ENCODE data around the gene SMG9.

SMG9 gene

DNA sequence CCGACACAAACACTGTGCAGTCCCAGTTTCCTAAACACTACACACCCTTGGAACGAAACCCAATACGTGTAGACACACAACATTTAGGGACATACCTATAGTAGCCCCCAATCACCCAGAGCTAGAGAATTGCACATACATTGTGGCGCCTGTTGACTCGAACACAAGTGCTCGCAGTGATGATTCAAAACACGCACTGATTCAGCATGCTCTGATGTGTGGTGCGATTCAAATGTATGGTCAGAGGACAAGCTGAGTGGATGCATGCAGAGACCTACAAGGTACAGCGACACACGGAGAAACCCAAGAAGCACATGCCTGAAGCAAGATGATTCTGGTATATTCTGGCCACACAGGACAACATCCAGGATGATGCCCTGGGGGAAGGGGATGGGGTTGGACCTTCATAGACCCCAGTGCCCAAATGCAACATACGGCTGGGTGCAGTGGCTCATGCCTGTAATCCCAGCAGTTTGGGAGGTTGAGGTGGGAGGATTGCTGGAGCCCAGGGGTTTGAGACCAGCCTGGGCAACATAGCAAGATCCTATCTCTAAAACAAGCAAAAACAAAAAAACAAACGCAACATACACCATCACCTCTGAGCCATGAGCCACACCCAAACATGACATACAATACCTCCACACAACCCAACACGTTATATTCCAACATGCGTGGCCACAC lies 27.0 kb upstream of the SMG9 start:
- no peaks in the 10 kb centered on the region for H4K20me1 ChIP-seq (ENCODE audit: control insufficient read depth, insufficient read depth, low read depth, low read length)
- H3K36me3 ChIP-seq (ENCODE audit: control insufficient read depth, low read length) = peaks cover 10% of the 10 kb centered on the region
- H3K4me3 ChIP-seq (ENCODE audit: low read length) = peak overlapping the region; percentile 94
- TF ChIP-seq EZH2phosphoT487 (IDR thresholded peaks at IDR 0.05; ENCODE audit: borderline replicate concordance, low read length) = no peak
- no peak for TF ChIP-seq CTCF (IDR thresholded peaks at IDR 0.05; ENCODE audit: low read depth, low read length, poor library complexity, severe bottlenecking)
- no peaks in the 10 kb centered on the region for H3K27me3 ChIP-seq (ENCODE audit: control insufficient read depth, low read length)
- peaks cover 35% of the 10 kb centered on the region for H3F3A ChIP-seq (ENCODE audit: control insufficient read depth, insufficient read depth)
- no peaks in the 10 kb centered on the region for H3K9me3 ChIP-seq (ENCODE audit: control insufficient read depth, insufficient read depth, low read length)
- peak overlapping the region; percentile 90 for H3K4me2 ChIP-seq (ENCODE audit: low read length)
- peak overlapping the region; percentile 95 for H3K27ac ChIP-seq (ENCODE audit: low read depth, low read length)
- H3K79me2 ChIP-seq (ENCODE audit: control insufficient read depth, low read length) = peaks cover 43% of the 10 kb centered on the region
- no peaks in the 10 kb centered on the region for H3K9me2 ChIP-seq (replicated peaks; ENCODE audit: control insufficient read depth, low read length)
- peaks cover 79% of the 10 kb centered on the region for H3K4me1 ChIP-seq (ENCODE audit: control insufficient read depth, low read length)

DNA sequence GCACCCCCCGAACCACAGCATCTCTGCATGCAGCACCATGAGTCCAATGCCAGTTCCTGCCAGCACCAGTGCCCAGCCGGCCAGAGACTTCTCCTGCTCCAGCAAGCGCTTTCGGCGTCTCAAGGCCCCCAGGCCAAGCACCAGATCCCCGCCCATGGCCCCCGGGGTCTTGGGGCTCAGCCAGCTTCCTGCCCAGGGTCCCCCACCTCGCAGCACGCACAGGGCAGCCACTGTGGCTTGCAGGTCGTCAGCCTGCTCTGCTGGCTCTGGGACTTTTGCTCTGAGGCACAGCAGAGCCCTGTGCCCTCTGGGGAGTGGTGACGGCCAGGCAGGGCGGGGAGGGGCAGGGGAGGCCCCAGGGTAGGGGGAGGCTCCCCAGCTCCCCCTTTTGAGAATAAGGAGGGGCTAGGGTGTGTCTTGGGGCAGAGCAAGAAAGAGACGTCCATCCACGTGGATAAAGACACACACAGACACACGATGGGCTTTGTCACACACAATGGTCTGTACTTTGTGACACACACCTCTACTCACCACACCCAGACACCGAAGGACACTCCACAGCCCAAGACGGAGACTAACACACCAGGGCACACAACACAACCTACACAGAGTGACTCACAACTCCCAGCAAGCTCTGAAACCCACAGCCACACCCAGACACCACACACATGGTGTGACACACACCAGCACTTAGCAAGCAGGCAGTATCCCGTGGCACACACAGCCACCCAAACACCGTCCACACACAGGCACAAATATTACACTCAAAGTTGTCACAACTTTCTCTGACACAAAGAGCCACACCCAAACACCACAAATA lies 26.2 kb upstream of the SMG9 start, which contains the start of gene KCNN4:
Gene KCNN4, minus strand, starts transcription at position 268 of the 820 bp plus-strand sequence. Its CDS starts 112 bp downstream, at position 156.
- H4K20me1 ChIP-seq (ENCODE audit: control insufficient read depth, insufficient read depth, low read depth, low read length) = no peaks in the 10 kb centered on the region
- H3K36me3 ChIP-seq (ENCODE audit: control insufficient read depth, low read length) = peaks cover 17% of the 10 kb centered on the region
- peak within 1 kb of the TSS; percentile 95 for H3K27ac ChIP-seq (ENCODE audit: low read depth, low read length)
- no peaks in the 10 kb centered on the region for H3K9me3 ChIP-seq (ENCODE audit: control insufficient read depth, insufficient read depth, low read length)
- TF ChIP-seq CTCF (IDR thresholded peaks at IDR 0.05; ENCODE audit: low read depth, low read length, poor library complexity, severe bottlenecking) (no peak), EZH2phosphoT487 (IDR thresholded peaks at IDR 0.05; ENCODE audit: borderline replicate concordance, low read length) (no peak)
- H3F3A ChIP-seq (ENCODE audit: control insufficient read depth, insufficient read depth) = peaks cover 35% of the 10 kb centered on the region
- H3K4me2 ChIP-seq (ENCODE audit: low read length) = peak within 1 kb of the TSS; percentile 90
- H3K9me2 ChIP-seq (replicated peaks; ENCODE audit: control insufficient read depth, low read length) = no peaks in the 10 kb centered on the region
- H3K27me3 ChIP-seq (ENCODE audit: control insufficient read depth, low read length) = no peaks in the 10 kb centered on the region
- peaks cover 88% of the 10 kb centered on the region for H3K4me1 ChIP-seq (ENCODE audit: control insufficient read depth, low read length)
- peak within 1 kb of the TSS; percentile 94 for H3K4me3 ChIP-seq (ENCODE audit: low read length)
- H3K79me2 ChIP-seq (ENCODE audit: control insufficient read depth, low read length) = peaks cover 52% of the 10 kb centered on the region

- H3K9me2 ChIP-seq (replicated peaks; ENCODE audit: control insufficient read depth, low read length) = no peaks in the 10 kb centered on the region
Measured at GRCh38 chr19:43779820-43780219, 25.1 kb upstream of the SMG9 start.

More at GRCh38 chr19:43779820-43780219, 25.1 kb upstream of the SMG9 start:
- Histone ChIP-seq H3K27me3 (ENCODE audit: control insufficient read depth, low read length) (no peaks in the 10 kb centered on the region), H3K4me2 (ENCODE audit: low read length) (peak overlapping the region; percentile 90), H3K9me3 (ENCODE audit: control insufficient read depth, insufficient read depth, low read length) (no peaks in the 10 kb centered on the region), H3K79me2 (ENCODE audit: control insufficient read depth, low read length) (peaks cover 63% of the 10 kb centered on the region), H4K20me1 (ENCODE audit: control insufficient read depth, insufficient read depth, low read depth, low read length) (no peaks in the 10 kb centered on the region), H3F3A (ENCODE audit: control insufficient read depth, insufficient read depth) (peaks cover 35% of the 10 kb centered on the region), H3K4me3 (ENCODE audit: low read length) (peak overlapping the region; percentile 94), H3K36me3 (ENCODE audit: control insufficient read depth, low read length) (peaks cover 27% of the 10 kb centered on the region), H3K4me1 (ENCODE audit: control insufficient read depth, low read length) (peaks cover 87% of the 10 kb centered on the region), H3K27ac (ENCODE audit: low read depth, low read length) (peak overlapping the region; percentile 95)
- TF ChIP-seq CTCF (IDR thresholded peaks at IDR 0.05; ENCODE audit: low read depth, low read length, poor library complexity, severe bottlenecking) (peak; percentile 52), EZH2phosphoT487 (IDR thresholded peaks at IDR 0.05; ENCODE audit: borderline replicate concordance, low read length) (no peak)
